HepG2 (cell line): ENCODE results near the gene CD248. TPM values are rescaled to one million over a fixed set of nuclear protein-coding genes. Genes with fewer than 3 reads are reported as not detected.

Source experiments
- ATF4 ChIP-seq, 2 experiments: fragments of 450-650 bp in 1 of 2; sonication (generic) in 1 of 2; formaldehyde crosslinking; IDR thresholded peaks; 2 replicates each; pipeline versions ENCODE4 v1.5.0 to v1.8.0; 2020 to 2022; ENCODE audit warnings: mild to moderate bottlenecking in 1 of 2, missing genetic modification reagents in 1 of 2
- BRCA1 ChIP-seq: sonication (generic); formaldehyde crosslinking; IDR thresholded peaks from 2 replicates; pipeline ENCODE4 v1.4.0; 2020; ENCODE audit warnings: missing genetic modification reagents
- CBX1 ChIP-seq: IDR thresholded peaks from one replicate; pipeline ENCODE4 v1.6.1; 2016; ENCODE audit warnings: antibody characterized with exemption, low read depth
- CENPX ChIP-seq: sonication (generic); formaldehyde crosslinking; IDR thresholded peaks from 2 replicates; pipeline ENCODE4 v1.9.0; 2021; ENCODE audit warnings: mild to moderate bottlenecking, missing genetic modification reagents, moderate library complexity
- GPBP1L1 ChIP-seq: sonication (generic); formaldehyde crosslinking; IDR thresholded peaks from 2 replicates; pipeline ENCODE4 v1.5.0; 2020; ENCODE audit warnings: mild to moderate bottlenecking, missing genetic modification reagents
- HOXA9 ChIP-seq: sonication (generic); formaldehyde crosslinking; IDR thresholded peaks from 2 replicates; pipeline ENCODE4 v1.8.1; 2022; ENCODE audit warnings: missing genetic modification reagents, mild to moderate bottlenecking, moderate library complexity, borderline replicate concordance
- KDM6A ChIP-seq: IDR thresholded peaks from 2 replicates; pipeline ENCODE4 v1.6.1; 2016; ENCODE audit warnings: low read depth
- MIXL1 ChIP-seq: IDR thresholded peaks from 2 replicates; pipeline ENCODE4 v1.6.1; 2016
- MLX ChIP-seq: IDR thresholded peaks from 2 replicates; pipeline ENCODE4 v1.6.1; 2016
- NFIC ChIP-seq: IDR thresholded peaks from 2 replicates; pipeline ENCODE4 v1.6.1; 2012; ENCODE audit warnings: mild to moderate bottlenecking, low read length, inconsistent platforms
- NR2F1 ChIP-seq, 2 experiments: fragments of 450-650 bp in 1 of 2; formaldehyde crosslinking in 1 of 2; IDR thresholded peaks; 2 replicates each; pipeline versions ENCODE4 v1.5.0 to v1.6.1; 2016 to 2020; ENCODE audit warnings: mild to moderate bottlenecking in 1 of 2, missing compliant biosample characterization in 1 of 2, missing genetic modification reagents in 1 of 2, moderate library complexity in 1 of 2
- NR2F2 ChIP-seq: IDR thresholded peaks from 2 replicates; pipeline ENCODE4 v1.6.1; 2012; ENCODE audit warnings: low read depth, inconsistent platforms, borderline replicate concordance
- RAD51 ChIP-seq: fragments of 450-650 bp; IDR thresholded peaks from 2 replicates; pipeline ENCODE4 v1.6.1; 2016; ENCODE audit warnings: borderline replicate concordance
- TAF15 ChIP-seq: fragments of 200-400 bp; formaldehyde crosslinking; IDR thresholded peaks from one replicate; pipeline ENCODE4 v1.6.1; 2018; ENCODE audit warnings: mild to moderate bottlenecking, low read depth, low read length; ENCODE audit not compliant: poor library complexity, severe bottlenecking
- TOPORS ChIP-seq: sonication (generic); formaldehyde crosslinking; IDR thresholded peaks from 2 replicates; pipeline ENCODE4 v1.8.0; 2023; ENCODE audit warnings: mild to moderate bottlenecking, missing genetic modification reagents
- XRCC5 ChIP-seq: fragments of 200-400 bp; formaldehyde crosslinking; optimal IDR thresholded peaks from 2 replicates; pipeline ENCODE3; 2017; ENCODE audit warnings: mild to moderate bottlenecking, low read length
- ZBTB25 ChIP-seq: IDR thresholded peaks from 2 replicates; pipeline ENCODE4 v1.6.1; 2018; ENCODE audit warnings: missing genetic modification reagents
- ZBTB26 ChIP-seq: IDR thresholded peaks from 2 replicates; pipeline ENCODE4 v1.6.1; 2016; ENCODE audit warnings: missing compliant biosample characterization, missing genetic modification reagents, borderline replicate concordance
- ZNF496 ChIP-seq: sonication (generic); formaldehyde crosslinking; IDR thresholded peaks from 2 replicates; pipeline ENCODE4 v1.8.1; 2023; ENCODE audit warnings: mild to moderate bottlenecking, moderate library complexity, missing genetic modification reagents; ENCODE audit not compliant: insufficient replicate concordance
- ZNF770 ChIP-seq: sonication (generic); formaldehyde crosslinking; IDR thresholded peaks from 2 replicates; pipeline ENCODE4 v1.5.0; 2020; ENCODE audit warnings: mild to moderate bottlenecking, missing genetic modification reagents
- ZSCAN9 ChIP-seq: IDR thresholded peaks from 2 replicates; pipeline ENCODE4 v1.6.1; 2016; ENCODE audit warnings: borderline replicate concordance
- polyA plus RNA-seq, 8 experiments: library from polyadenylated mRNA; depleted of rRNA in 3 of 8; stranded (reverse) in 7 of 8; unstranded in 1 of 8; fragments of >200 nt; fragmentation: Illumina TruSeq in 4 of 8; extraction: Trizol in 4 of 8; gene quantifications; 2 replicates each; pipeline versions ENCODE4 v1.2.1 to v1.2.3, GENCODE V29; 2011 to 2016; ENCODE audit warnings: low read depth in 4 of 8, missing spikeins in 1 of 8, mixed read lengths in 1 of 8; ENCODE audit not compliant: insufficient read depth in 1 of 8
- total RNA-seq, 5 experiments: library from RNA; depleted of rRNA; stranded (reverse); fragments of >200 nt; fragmentation: Illumina TruSeq; extraction: Trizol; gene quantifications; 2 replicates each; pipeline ENCODE4 v1.2.3, GENCODE V29; 2016; ENCODE audit warnings: low read depth in 1 of 5

Gene CD248
- total and polyA plus RNA-seq, 2 of the 13 experiments (the other 11 are each of a cell fraction or from before 2014, with no cell fraction given), result 0.25 to 0.35 TPM

- TF ChIP-seq NR2F1 (CRISPR knock-in tag; IDR thresholded peaks at IDR 0.05), result peak in 1 of 2 experiments; percentile 39; a peak in 2 of 4 replicates
- 0 out of 2 replicates have a peak, but pooled peaks have one; percentile 9 for TF ChIP-seq ZBTB26
- TF ChIP-seq GPBP1L1 (CRISPR knock-in tag), result no peak
- no peak for TF ChIP-seq HOXA9
- no peak for TF ChIP-seq NFIC
- TF ChIP-seq CENPX (CRISPR knock-in tag), result no peak
- TF ChIP-seq CBX1, result no peak
- TF ChIP-seq XRCC5, result peak; percentile 72
- 0 out of 2 replicates have a peak, but pooled peaks have one; percentile 25 for TF ChIP-seq TOPORS (CRISPR knock-in tag)
- TF ChIP-seq ZBTB25 (CRISPR knock-in tag), result no peak; the same call in 1 of the 2 replicates
- no peak for TF ChIP-seq TAF15
- TF ChIP-seq ZNF496 (CRISPR knock-in tag), result no peak
- TF ChIP-seq MIXL1 (CRISPR knock-in tag), result peak; percentile 46; the same call in 1 of the 2 replicates
- 0 out of 4 replicates have a peak, but pooled peaks of 1 of the 2 experiments have one; percentile 2 for TF ChIP-seq ATF4 (CRISPR knock-in tag; IDR thresholded peaks at IDR 0.05)
- no peak for TF ChIP-seq KDM6A (CRISPR knock-in tag)
- no peak; the same call in 1 of the 2 replicates for TF ChIP-seq ZSCAN9 (CRISPR knock-in tag)
- peak; percentile 34; the same call in 1 of the 2 replicates for TF ChIP-seq MLX (CRISPR knock-in tag)
- TF ChIP-seq BRCA1, result 0 out of 2 replicates have a peak, but pooled peaks have one; percentile 69
- no peak for TF ChIP-seq ZNF770
- TF ChIP-seq RAD51, result no peak
- no peak for TF ChIP-seq NR2F2
These were observed 4.8 kb downstream of the CD248 start (continued) for GRCh38 chr11:66311965-66312548.
